ENCODE measurements around the gene GAK.

GRCh38 chr4:858041-858481 lies 74.1 kb downstream of the GAK start:
- TF ChIP-seq TAF1 (IDR thresholded peaks at IDR 0.05; ENCODE audit: borderline replicate concordance, insufficient read depth, low read length): no peak
- no peak for TF ChIP-seq POLR2AphosphoS5 (IDR thresholded peaks at IDR 0.05; ENCODE audit: low read depth, low read length)
- TF ChIP-seq REST (IDR thresholded peaks at IDR 0.05; ENCODE audit: insufficient read depth in 1 of 2, low read depth in 2 of 2, low read length in 2 of 2): no peak
